HG03439 (cell line): Measurements from ENCODE around the gene RASGRF1.

ENCODE experiments used
- ATAC-seq: cut with Tn5 transposase; IDR thresholded peaks from one replicate; pipeline ENCODE4 v1.9.1; 2021; ENCODE audit warnings: mild to moderate bottlenecking, moderate library complexity; ENCODE audit not compliant: unreplicated experiment

RASGRF1 gene

DNA sequence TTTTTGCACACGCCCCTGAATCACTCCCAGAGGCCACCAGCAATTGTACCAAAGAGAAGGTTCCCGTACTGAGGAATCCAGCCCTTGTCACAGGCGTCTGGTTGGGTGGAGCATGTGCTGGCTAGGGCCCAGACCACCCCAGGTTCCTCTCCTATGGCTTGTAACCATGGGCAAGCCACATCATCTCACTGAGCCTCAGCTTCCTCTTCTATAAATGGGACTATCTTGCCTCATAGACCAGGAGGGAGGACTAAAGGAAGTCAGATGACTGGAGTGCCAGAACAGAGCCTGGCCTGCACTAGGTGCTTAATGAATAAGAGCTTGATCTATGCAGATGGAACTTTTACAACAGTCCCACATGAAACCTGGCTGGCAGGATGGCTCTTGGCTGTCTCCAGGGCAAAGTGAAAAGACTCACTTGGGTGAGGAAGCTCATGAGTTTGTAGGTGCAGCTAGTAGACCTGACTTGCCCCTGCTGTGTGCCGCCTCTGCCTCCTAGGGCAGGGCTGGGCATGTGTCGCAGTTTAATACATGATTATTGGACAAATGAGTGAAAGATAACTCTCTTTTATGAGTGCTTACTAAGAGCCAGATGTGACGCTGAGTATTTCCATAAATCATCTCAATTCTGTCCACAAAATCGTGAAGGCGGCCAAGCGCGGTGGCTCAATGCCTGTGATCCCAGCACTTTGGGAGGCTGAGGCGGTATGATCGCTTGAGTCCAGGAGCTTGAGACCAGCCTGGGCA, 175.1 kb downstream of the RASGRF1 start:
- no peak for ATAC-seq

DNA sequence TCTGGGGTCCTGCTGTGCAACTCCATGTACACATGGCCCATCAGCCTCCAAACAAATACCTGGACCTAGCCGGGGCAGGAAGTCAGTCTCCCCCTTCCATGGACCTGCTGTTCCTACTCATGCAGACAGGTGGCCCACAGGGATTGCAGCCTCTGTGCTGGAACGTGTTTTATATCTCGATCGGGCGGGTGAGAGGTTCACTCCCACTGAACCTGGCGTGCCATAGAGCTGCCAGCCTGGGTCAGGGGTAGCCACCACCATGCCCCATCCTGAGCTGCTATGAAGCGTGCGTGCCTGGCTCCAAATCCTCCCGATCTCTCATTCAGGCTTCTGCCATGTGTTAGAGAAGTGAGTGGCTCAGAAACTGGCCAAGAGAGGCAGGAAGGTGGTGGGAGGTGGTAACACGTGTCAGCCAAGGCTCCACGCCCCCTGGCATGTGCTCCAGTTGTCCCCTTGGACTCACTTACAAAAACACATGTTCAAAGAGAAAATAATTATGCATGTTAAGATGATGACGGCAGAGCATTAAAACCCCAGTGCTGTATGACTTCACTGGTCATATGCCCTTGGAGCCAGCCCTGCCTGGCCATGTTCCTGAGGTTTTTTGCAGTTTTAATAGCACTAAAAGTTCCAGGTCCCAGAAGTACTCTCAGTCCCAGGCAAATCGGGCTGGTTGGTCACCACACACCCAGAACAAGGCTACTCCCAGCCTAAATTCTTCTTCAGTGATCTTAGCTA, 176.4 kb downstream of the RASGRF1 start:
- no peak for ATAC-seq

DNA sequence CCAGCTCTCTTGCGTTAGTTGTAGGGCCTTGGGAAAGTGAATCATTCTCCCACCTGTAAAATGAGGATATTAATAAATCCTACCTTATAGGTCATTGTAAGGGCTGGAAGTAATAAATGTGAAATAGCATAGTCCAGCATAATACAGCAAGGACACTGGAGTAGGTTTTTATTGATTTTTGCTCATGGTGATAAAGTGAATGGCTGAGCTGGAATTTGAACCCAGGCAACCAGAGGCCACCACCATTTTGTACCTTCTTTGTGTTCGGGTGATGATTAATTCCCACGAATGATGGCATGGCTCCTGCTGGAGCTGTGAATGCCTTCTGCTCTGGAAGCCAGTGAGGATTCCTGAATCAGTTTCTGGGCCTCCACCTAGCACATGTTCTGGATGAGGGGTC, 177.6 kb downstream of the RASGRF1 start:
- no peak for ATAC-seq

DNA sequence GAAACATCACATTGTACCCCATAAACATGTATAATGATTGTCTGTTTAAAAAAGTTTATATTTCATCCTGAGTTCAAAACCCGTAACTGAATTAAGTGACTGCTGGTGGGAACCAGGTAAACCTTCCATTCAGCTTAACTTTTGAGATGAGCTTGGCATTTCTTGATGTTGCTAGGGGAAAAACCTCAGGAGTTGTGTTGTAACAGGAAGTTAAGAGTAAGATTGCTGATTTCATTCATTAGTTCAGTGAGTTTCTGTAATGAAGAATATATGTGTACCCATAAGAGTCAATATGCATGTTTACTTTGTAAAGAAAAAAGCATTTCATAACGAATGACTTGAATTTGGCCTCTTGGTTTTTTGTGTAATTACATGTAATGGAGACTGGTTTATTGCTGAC, 178.3 kb downstream of the RASGRF1 start:
- no peak for ATAC-seq

DNA sequence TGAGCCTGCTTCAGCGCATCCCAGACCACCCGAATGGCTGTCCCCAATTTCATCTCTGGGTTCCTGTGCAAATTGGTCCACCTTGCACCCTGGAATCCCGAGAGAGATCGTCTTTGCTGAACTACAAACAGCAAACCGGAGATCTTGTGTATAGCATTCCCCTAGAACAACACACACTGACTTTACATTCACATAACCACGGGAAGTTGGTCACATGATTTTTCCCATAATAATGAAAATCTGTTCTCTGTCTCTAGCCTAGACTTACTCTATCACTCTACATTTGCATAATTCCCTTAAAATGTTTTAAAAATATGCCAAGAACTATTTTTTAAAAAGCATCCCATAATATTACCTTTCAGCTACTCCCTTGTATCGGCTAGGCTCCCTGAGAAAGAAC, 180.3 kb downstream of the RASGRF1 start:
- no peak for ATAC-seq
